GM19463 (cell line): ENCODE data around the gene PCDHGB2.
"Not testable (repeated sequence)": the region's sequence is repeated elsewhere in the genome, so short reads cannot be mapped to it uniquely, and the experiment has no call there.

Experiments
- ATAC-seq: cut with Tn5 transposase; IDR thresholded peaks from one replicate; pipeline ENCODE4 v1.9.1; 2021; ENCODE audit warnings: mild to moderate bottlenecking, moderate library complexity; ENCODE audit not compliant: unreplicated experiment

PCDHGB2 gene

DNA sequence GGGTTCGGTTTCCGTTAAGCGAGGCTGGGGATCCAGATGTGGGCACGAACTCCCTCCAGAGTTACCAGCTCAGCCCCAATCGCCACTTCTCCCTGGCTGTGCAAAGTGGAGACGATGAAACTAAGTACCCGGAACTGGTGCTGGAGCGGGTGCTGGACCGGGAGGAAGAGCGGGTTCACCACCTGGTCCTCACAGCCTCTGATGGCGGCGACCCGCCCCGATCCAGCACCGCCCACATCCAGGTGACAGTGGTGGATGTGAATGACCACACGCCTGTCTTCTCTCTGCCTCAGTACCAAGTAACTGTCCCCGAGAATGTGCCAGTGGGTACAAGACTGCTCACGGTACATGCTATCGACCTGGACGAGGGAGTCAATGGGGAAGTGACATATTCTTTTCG lies 23.6 kb downstream of the PCDHGB2 start:
- ATAC-seq = no peak

DNA sequence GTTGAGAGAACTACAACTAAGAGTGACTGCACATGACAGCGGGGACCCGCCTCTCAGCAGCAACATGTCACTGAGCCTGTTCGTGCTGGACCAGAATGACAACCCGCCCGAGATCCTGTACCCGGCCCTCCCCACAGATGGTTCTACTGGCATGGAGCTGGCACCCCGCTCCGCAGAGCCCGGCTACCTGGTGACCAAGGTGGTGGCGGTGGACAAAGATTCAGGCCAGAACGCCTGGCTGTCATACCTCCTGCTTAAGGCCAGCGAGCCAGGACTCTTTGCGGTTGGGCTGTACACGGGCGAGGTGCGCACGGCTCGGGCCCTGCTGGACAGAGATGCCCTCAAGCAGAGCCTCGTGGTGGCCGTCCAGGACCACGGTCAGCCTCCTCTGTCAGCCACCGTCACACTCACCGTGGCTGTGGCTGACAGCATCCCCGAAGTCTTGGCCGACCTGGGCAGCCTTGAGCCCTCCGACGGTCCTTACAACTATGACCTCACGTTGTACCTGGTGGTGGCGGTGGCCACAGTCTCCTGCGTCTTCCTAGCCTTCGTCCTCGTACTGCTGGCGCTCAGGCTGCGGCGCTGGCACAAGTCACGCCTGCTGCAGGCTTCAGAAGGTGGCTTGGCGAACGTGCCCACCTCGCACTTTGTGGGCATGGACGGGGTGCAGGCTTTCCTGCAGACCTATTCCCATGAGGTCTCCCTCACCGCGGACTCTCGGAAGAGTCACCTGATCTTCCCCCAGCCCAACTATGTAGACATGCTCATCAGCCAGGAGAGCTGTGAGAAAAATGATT lies 24.9 kb downstream of the PCDHGB2 start:
- no peak for ATAC-seq

DNA sequence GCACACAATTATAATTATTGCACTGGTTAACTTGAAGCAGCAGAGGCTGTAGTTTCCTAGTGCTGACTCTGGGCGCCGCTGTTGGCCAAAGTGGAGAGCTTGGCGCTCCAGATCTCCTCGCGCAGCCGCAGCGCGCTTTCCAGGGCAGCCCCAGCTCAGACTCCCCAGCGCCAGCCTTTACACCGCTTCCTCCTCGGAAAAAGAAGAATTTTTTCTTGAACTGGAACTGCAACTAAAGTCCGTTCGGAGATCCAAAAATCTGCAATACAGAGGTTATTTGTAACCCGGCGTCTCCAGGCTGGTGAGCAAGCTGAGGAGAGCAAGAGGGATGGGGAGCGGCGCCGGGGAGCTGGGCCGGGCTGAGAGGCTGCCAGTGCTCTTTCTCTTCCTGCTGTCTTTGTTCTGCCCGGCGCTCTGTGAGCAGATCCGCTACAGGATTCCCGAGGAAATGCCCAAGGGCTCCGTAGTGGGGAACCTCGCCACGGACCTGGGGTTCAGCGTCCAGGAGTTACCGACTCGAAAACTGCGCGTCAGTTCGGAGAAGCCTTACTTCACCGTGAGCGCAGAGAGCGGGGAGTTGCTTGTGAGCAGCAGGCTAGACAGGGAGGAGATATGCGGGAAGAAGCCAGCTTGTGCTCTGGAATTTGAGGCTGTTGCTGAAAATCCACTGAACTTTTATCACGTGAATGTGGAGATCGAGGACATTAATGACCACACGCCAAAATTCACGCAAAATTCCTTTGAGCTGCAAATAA lies 27.9 kb downstream of the PCDHGB2 start, which contains the start of gene PCDHGB4:
Gene PCDHGB4 (plus strand): TSS at position 142 of the 755 bp plus-strand sequence. CDS start 187 bp downstream, at position 329.
- peak; percentile 56 for ATAC-seq

DNA sequence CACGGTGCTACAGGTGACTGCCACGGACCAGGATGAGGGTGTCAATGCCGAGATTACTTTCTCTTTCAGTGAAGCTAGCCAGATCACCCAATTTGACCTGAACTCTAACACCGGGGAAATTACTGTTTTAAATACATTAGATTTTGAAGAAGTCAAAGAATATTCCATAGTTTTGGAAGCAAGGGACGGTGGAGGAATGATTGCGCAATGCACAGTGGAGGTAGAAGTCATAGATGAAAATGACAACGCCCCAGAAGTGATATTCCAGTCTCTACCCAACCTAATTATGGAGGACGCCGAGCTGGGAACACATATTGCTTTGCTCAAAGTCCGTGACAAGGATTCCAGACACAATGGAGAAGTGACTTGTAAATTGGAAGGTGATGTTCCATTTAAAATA lies 28.9 kb downstream of the PCDHGB2 start:
- no peak for ATAC-seq

DNA sequence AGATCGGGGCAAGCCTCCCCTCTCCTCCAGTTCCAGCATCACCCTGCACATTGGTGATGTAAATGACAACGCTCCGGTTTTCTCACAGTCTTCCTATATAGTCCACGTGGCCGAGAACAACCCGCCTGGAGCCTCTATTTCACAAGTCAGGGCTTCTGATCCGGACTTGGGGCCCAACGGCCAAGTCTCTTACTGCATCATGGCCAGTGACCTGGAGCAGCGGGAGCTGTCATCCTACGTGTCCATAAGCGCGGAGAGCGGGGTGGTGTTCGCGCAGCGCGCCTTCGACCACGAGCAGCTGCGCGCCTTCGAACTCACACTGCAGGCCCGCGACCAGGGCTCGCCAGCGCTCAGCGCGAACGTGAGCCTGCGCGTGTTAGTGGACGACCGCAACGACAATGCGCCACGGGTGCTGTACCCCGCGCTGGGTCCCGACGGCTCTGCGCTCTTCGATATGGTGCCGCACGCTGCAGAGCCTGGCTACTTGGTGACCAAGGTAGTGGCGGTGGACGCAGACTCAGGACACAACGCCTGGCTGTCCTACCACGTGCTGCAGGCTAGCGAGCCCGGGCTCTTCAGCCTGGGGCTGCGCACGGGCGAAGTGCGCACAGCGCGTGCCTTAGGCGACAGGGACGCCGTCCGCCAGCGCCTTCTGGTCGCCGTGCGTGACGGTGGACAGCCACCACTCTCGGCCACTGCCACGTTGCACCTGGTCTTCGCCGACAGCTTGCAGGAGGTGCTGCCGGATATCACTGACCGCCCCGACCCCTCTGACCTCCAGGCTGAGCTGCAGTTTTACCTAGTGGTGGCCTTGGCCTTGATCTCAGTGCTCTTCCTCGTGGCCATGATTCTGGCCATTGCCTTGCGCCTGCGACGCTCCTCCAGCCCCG lies 29.6 kb downstream of the PCDHGB2 start:
- no peak for ATAC-seq

DNA sequence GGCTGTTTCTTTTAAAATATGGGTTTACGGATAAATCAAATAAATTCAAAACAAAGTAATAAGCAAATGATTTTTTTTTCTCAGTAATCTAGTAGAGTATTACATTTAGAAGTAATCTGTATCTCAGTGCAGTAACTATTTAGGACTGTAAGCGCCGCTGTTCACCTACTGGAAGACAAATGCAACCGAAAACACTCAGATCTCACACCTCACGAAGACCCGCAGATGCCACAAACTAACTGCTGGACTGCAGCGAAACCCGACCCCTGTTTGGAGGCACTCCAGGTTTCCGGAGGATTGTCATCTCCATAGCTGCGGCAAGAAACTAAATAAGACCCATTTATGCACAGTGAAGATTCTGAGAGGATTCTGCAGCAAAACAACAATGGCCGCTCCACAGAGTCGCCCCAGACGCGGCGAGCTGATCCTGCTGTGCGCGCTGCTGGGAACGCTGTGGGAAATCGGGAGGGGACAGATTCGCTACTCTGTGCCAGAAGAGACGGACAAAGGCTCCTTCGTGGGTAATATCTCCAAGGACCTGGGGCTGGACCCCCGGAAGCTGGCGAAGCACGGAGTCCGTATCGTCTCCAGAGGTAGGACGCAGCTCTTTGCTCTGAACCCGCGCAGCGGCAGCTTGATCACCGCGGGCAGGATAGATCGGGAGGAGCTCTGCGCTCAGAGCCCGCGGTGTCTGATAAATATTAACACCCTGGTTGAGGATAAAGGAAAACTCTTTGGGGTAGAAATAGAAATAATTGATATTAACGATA lies 32.8 kb downstream of the PCDHGB2 start, which contains the start of gene PCDHGA8:
Gene PCDHGA8 (plus strand): TSS at position 205 of the 770 bp plus-strand sequence. CDS start 181 bp downstream, at position 386.
- ATAC-seq = no peak

DNA sequence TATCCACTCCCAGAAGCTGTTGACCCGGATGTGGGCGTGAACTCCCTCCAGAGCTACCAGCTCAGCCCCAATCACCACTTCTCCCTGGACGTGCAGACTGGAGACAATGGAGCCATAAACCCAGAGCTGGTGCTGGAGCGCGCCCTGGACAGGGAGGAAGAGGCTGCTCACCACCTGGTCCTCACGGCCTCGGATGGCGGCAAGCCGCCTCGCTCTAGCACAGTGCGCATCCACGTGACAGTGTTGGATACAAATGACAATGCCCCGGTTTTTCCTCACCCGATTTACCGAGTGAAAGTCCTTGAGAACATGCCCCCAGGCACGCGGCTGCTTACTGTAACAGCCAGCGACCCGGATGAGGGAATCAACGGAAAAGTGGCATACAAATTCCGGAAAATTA lies 33.5 kb downstream of the PCDHGB2 start:
- ATAC-seq = no peak

DNA sequence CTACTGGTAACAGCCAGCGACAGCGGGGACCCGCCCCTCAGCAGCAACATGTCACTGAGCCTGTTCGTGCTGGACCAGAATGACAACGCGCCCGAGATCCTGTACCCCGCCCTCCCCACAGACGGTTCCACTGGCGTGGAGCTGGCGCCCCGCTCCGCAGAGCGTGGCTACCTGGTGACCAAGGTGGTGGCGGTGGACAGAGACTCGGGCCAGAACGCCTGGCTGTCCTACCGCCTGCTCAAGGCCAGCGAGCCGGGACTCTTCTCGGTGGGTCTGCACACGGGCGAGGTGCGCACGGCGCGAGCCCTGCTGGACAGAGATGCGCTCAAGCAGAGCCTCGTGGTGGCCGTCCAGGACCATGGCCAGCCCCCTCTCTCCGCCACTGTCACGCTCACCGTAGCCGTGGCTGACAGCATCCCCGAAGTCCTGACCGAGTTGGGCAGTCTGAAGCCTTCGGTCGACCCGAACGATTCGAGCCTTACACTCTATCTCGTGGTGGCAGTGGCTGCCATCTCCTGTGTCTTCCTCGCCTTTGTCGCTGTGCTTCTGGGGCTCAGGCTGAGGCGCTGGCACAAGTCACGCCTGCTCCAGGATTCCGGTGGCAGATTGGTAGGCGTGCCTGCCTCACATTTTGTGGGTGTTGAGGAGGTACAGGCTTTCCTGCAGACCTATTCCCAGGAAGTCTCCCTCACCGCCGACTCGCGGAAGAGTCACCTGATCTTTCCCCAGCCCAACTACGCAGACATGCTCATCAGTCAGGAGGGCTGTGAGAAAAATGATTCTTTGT lies 34.8 kb downstream of the PCDHGB2 start:
- ATAC-seq = not testable (repeated sequence)

DNA sequence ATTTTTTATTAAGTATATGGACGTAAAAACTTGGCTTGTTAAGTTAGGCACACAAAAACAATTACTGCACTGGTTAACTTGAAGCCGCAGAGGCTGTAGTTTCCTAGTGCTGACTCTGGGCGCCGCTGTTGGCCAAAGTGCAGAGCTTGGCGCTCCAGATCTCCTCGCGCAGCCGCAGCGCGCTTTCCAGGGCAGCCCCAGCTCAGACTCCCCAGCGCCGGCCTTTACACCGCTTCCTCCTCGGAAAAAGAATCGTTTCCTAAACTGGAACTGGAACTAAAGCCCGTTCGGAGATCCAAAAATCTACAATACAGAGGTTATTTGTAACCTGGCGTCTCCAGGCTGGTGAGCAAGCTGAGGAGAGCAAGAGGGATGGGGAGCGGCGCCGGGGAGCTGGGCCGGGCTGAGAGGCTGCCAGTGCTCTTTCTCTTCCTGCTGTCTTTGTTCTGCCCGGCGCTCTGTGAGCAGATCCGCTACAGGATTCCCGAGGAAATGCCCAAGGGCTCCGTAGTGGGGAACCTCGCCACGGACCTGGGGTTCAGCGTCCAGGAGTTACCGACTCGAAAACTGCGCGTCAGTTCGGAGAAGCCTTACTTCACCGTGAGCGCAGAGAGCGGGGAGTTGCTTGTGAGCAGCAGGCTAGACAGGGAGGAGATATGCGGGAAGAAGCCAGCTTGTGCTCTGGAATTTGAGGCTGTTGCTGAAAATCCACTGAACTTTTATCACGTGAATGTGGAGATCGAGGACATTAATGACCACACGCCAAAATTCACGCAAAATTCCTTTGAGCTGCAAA lies 38.2 kb downstream of the PCDHGB2 start, which contains the start of gene PCDHGB5:
Gene PCDHGB5 (plus strand): TSS at position 192 of the 796 bp plus-strand sequence. CDS start 181 bp downstream, at position 373.
- peak; percentile 99 for ATAC-seq

DNA sequence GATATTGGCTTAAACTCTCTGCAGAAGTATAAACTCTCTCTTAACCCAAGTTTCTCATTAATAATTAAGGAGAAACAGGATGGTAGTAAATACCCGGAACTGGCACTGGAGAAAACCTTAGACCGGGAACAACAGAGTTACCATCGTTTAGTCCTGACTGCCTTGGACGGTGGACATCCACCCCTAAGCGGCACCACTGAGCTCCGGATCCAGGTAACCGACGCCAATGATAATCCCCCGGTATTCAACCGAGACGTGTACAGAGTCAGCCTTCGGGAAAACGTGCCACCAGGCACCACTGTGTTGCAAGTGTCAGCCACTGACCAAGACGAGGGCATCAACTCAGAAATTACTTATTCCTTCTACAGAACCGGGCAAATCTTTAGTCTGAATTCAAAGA lies 38.8 kb downstream of the PCDHGB2 start:
- no peak for ATAC-seq

DNA sequence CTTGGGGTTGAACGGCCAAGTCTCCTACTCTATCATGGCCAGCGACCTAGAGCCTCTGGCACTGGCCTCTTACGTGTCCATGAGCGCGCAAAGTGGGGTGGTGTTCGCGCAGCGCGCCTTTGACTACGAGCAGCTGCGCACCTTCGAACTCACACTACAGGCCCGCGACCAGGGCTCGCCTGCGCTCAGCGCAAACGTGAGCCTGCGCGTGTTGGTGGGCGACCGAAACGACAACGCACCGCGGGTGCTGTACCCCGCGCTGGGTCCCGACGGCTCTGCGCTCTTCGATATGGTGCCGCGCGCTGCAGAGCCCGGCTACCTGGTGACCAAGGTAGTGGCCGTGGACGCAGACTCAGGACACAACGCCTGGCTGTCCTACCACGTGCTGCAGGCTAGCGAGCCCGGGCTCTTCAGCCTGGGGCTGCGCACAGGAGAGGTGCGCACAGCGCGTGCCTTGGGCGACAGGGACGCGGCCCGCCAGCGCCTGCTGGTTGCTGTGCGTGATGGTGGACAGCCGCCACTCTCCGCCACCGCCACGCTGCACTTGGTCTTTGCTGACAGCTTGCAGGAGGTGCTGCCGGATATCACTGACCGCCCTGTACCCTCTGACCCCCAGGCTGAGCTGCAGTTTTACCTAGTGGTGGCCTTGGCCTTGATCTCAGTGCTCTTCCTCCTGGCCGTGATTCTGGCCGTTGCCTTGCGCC lies 39.9 kb downstream of the PCDHGB2 start:
- ATAC-seq = no peak

DNA sequence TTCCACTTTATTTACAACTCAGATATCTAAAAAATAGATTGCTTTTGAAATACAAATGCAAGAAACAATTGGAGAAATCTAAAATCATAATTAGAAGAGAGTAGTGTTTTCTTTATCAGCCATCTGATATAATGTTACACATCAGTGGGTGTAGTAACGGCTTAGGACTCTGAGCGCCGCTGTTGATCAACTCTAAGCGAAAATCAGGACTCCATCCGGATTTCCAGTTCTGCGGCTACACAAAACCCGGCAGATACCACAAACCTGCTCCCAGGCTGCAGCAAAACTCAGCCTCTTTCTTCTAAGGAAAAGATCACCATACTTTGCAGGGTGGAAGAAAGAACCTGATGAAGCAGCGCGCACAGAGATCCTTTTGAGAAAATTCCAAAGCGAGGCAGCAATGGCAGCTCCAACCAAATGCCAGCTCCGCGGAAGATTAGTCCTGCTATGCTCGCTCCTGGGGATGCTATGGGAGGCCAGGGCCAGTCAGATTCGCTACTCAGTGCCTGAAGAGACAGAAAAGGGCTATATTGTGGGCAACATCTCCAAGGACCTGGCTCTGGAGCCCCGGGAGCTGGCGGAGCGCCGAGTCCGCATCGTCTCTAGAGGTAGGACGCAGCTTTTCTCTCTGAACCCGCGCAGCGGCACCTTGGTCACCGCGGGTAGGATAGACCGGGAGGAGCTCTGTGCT lies 42.9 kb downstream of the PCDHGB2 start, which contains the start of gene PCDHGA9:
Gene PCDHGA9 (plus strand): TSS at position 226 of the 691 bp plus-strand sequence. CDS start 175 bp downstream, at position 401.
- ATAC-seq = no peak

DNA sequence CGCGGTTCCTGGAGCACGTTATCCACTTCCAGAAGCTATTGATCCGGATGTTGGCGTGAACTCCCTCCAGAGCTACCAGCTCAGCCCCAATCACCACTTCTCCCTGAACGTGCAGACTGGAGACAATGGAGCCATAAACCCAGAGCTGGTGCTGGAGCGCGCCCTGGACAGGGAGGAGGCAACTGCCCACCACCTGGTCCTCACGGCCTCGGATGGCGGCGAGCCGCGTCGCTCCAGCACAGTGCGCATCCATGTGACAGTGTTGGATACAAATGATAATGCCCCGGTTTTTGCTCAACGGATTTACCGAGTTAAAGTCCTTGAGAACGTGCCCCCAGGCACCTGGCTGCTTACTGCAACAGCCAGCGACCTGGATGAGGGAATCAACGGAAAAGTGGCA lies 43.6 kb downstream of the PCDHGB2 start:
- no peak for ATAC-seq

DNA sequence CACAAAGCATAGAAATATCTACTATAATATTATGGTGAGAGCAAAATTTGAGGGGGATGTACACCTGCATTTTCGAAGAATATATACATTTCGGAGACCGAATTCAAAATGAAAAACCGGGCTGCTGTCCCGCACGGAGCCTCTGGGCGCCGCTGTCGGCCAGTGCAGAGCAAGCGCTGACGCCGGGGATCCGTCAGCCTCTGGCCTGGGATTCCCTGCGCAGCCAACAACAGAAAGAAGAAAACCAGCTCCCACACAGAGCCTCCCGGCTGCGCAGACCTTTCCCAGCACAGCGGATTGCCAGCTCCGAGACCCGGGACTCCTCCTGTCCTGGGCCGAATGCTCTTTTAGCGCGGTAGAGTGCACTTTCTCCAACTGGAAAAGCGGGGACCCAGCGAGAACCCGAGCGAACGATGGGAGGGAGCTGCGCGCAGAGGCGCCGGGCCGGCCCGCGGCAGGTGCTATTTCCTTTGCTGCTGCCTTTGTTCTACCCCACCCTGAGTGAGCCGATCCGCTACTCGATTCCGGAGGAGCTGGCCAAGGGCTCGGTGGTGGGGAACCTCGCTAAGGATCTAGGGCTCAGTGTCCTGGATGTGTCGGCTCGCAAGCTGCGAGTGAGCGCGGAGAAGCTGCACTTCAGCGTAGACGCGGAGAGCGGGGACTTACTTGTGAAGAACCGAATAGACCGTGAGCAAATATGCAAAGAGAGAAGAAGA lies 48.2 kb downstream of the PCDHGB2 start, which contains the start of gene PCDHGB6:
Gene PCDHGB6 (plus strand): TSS at position 232 of the 716 bp plus-strand sequence. CDS start 182 bp downstream, at position 414.
- ATAC-seq = peak; percentile 85

DNA sequence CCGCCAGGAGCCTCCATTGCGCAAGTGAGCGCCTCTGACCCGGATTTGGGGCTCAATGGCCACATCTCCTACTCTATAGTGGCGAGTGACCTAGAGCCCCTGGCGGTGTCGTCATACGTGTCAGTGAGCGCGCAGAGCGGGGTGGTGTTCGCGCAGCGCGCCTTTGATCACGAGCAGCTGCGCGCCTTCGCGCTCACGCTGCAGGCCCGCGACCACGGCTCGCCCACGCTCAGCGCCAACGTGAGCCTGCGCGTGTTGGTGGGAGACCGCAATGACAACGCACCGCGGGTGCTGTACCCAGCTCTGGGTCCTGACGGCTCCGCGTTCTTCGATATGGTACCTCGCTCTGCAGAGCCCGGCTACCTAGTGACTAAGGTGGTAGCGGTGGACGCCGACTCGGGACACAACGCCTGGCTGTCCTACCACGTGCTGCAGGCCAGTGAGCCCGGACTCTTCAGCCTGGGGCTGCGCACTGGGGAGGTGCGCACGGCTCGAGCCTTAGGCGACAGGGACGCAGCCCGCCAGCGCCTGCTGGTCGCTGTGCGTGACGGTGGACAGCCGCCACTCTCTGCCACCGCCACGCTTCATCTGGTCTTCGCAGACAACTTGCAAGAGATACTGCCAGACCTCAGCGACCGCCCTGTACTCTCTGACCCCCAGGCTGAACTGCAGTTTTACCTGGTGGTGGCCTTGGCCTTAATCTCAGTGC lies 50.0 kb downstream of the PCDHGB2 start:
- no peak for ATAC-seq

DNA sequence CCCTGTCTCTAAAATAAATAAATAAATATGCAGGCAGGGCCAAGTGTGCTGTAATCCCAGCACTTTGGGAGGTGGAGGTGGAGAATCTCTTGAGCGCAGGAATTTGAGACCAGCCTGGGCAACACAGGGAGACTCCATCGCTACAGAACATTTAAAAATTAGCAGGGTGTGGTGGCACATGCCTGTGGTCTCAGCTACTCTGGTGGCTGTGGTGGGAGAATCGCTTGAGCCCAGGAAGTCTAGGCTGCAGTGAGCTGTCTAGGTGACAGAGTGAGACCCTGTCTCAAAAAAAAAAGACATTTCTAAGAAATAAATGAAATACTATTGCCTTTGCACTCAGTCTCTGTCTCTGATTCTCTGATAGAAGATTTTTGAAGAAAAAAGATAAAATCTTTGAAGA lies 51.8 kb downstream of the PCDHGB2 start:
- no peak for ATAC-seq
